HG03571 (cell line): ENCODE results near the gene MCRIP1.

ENCODE experiments used
- ATAC-seq: cut with Tn5 transposase; IDR thresholded peaks from one replicate; pipeline ENCODE4 v1.9.1; 2021; ENCODE audit not compliant: unreplicated experiment

The MCRIP1 gene

GRCh38 chr17:81805707-81806460 lies 27.2 kb downstream of the MCRIP1 start:
- ATAC-seq: no peak

- no peak for ATAC-seq
These were observed 28.3 kb downstream of the MCRIP1 start for GRCh38 chr17:81804559-81805399.

DNA sequence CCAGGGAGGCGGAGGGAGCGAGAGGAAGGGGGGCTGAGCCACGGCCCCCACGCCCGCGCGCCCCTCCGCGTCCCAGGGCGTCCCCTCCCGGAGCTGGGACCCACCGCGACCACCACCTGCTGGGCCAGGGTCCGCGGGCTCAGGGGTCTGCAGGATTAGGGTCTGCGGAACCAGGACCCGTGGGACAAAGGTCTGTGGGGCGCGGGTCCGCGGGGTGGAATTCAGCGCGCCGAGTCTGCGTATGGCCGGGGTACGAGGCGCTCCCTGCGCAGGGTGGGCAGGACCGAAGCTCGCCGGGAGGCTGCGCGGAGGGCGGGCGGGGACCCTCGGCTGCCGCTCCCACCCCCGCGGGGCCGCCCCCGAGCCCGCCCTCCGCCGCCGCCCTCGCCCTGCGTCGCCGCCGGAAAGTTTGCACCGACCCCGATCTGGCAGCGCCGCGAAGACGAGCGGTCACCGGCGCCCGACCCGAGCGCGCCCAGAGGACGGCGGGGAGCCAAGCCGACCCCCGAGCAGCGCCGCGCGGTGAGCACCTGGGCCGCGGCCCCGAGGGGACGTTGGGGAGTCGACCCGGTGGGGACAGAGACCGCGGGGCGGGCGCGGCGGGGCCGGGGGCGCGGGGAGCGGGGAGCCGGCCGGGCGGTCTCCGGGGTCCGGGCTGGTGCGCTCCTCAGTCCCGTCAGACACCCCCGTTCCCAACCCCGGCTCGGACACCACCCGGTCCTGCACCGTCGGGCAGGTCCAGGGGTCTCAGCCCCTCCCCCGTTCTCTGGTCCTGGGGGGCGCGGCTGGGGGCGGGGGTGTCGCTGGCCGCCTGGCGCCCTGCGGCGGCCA lies 29.1 kb downstream of the MCRIP1 start, which contains the start of gene GCGR:
GCGR (plus strand) TSS at position 423 of the 831 bp plus-strand sequence. CDS start 4,869 bp downstream, outside the sequence.
- no peak for ATAC-seq

- no peak for ATAC-seq
These were observed 30.0 kb downstream of the MCRIP1 start for GRCh38 chr17:81802856-81803643.

- ATAC-seq: no peak
These were observed 30.9 kb downstream of the MCRIP1 start for GRCh38 chr17:81802048-81802758.

DNA sequence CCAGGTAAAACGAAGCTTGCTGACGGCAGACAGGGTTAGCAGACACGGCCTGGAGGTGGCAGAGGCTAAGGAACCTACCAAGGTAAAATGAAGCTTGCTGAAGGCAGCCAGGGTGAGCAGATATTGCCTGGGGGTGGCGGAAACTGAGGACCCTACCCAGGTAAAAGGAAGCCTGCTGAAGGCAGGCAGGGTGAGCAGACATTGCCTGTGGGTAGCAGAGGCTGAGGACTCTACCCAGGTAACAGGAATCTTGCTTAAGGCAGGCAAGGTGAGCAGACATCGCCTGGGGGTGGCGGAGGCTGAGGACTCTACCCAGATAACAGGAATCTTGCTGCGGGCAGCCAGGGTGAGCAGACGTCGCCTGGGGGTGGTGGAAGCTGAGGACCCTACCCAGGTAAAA lies 31.8 kb downstream of the MCRIP1 start:
- no peak for ATAC-seq

DNA sequence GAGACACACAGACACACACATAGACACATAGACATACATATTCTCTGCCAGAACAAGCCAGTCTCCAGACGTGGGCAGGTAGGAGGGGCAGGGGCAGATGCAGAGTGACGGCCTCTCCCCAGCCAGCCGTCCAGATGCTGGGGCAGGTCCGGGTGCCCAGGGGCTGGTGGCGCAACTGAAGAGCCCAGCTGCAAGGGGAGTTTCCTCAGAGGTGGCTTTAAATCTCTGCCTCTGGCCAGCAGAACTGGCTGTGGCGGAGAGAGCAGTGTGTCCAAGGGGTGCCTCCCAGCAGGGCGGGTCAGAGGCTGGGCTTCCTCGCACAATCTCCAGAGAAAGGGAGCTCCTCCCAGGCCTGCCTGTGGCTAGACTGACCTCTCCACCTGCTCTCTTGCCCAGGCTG lies 38.6 kb downstream of the MCRIP1 start:
- ATAC-seq: no peak

- no peak for ATAC-seq
These were observed 39.0 kb downstream of the MCRIP1 start for GRCh38 chr17:81794074-81794476.

- no peak for ATAC-seq
These were observed 40.1 kb downstream of the MCRIP1 start for GRCh38 chr17:81792675-81793615.
